GM21576 (cell line): ENCODE measurements around the gene SLC35F6.
"Not testable (repeated sequence)": the region's sequence is repeated elsewhere in the genome, so short reads cannot be mapped to it uniquely, and the experiment has no call there.

ENCODE experiments used
- ATAC-seq: cut with Tn5 transposase; IDR thresholded peaks from one replicate; pipeline ENCODE4 v1.9.1; 2021; ENCODE audit warnings: mild to moderate bottlenecking, moderate library complexity; ENCODE audit not compliant: unreplicated experiment

Gene SLC35F6

DNA sequence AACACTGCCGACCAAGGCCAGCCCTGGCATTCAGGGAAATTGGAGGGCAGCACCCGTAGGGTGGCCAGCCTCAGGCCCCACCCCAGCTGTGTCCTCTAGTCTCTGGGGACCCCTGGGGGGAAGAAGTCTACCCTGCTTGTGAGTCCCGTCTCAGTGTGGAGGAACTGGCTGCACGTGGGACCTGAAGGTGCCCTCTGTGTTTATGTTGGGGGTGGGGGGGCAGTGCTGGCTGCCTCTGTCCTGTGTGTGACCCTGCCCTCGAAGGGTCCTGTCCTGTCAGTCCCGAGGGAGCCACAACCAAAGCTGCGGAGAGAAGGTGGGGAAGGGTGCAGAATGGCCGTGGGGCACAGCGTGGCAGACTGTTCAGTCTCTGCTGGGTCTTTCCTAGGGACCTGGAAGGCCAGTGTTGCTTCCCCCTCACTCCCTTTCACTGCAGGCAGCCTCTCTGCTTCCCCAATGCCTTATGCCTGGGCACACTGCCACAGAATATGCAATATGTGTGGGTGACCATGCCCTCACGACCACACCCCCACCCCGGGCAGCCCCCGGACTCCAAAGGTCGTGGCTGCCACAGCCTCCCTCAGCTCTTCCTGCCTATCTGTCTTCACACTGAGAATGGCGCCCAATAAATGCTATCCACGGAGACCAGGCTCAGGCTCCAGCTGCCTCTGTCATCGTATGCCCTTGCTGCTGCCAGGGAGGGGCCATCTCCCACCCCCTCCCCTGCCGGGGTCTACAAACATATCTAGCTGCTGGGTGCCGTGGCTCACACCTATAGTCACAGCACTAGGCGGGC lies 33.3 kb upstream of the SLC35F6 start:
- no peak for ATAC-seq

DNA sequence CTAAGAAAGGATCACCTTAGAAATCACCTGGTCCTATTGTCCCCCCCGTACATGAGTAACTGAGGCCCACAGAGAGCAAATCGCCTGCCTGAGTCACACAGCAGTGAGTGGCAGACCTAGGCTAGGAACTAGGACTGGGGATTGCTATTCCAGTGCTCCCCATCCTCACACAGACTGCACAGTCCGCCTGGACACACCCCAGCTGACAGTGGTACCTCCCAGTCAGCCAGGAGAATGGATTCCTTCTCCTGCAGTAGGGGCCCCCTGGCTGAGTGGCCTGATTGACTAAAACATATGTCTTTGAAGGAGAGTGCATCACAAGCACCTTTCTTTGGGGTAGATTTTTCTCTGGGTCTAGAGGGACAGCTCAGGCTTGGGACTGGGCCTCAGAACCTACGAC lies 32.4 kb upstream of the SLC35F6 start:
- ATAC-seq = no peak

DNA sequence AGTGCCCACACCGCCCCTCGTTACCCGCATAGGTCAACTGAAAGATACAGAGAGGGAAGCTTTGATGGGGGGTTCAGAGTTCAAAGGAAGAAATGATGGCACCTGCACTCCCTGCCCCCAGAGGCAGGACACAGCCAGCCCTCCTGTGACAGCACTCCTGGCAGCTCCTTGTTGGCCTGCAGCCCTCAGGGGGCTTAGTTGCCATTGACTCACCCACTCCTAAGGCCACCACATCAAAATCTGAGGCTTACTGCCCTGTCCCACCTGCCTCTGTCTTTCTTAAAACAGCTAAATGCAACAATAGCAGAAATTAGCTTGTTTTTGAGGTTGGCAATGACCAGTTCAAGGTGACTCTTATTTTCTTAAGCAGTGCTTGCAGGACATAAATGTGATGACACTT lies 31.6 kb upstream of the SLC35F6 start:
- ATAC-seq = no peak

DNA sequence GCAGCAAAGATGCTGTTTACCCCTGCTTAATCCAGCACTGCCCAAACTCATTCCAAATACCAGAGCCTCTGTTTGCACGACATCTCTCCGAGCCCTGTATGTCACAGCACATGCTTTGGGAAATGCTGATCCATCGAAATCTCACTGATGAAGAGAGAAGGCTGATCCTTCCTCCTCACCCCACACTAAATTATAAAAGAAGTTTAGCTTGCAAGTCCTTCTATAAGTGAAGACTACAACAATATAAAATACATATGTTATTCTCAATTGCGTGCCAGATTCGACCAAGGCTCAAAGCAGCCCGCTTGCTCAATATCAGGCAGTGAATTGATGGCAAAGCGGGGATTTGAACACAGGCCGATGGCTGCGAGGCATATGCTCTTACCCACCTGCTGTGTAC lies 30.7 kb upstream of the SLC35F6 start:
- ATAC-seq = no peak

DNA sequence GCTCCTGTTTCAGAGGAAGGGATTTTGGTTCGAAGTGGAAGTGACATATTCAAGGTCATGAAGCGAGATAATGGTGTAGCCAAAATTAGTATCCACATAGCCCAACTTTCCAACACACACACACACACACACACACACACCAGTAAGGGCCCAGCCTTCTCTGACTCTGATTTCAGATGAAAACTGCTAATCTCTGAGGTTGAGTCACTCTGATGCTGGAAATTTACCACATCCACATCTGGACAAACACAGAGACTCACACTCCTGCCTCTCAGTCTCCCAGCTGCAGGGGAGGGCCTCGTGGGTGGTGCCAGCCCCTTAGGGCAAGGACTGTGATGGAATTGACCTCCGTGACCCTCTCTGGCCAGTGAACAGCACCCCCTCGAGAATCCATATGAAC lies 29.0 kb upstream of the SLC35F6 start:
- ATAC-seq = no peak

DNA sequence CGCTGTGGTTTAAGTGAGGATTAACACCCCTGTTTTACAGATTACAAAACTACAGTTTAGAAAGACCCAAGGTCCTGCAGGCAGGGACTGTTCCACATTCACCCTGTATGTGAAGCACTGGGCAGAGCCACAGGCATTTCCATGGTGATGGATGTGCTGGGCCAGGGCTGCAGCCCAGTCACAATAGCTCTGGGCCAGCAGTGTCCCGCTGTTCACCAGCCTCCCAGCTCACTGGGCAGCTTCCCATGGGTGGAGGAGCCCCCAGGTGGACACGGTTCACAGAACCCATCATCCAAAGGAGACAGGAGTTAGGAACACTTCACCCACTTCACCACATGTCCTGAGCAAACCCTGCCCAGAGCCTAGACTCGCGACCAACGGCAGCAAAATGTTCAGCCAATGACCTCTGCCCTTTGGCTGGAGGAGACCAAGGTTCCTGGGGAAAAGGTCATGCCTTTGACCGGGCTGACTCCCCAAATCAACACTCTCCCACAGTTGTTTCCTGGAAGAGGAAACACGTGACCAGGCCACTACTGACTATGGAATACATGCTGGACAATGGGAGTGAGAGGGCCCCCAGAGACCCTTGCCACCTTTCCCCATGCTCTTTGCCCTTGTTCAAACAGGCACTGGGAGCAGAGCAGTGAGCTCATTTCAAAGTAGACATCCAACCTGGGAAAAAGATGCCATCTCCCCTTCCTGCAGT lies 28.0 kb upstream of the SLC35F6 start:
- ATAC-seq = no peak

DNA sequence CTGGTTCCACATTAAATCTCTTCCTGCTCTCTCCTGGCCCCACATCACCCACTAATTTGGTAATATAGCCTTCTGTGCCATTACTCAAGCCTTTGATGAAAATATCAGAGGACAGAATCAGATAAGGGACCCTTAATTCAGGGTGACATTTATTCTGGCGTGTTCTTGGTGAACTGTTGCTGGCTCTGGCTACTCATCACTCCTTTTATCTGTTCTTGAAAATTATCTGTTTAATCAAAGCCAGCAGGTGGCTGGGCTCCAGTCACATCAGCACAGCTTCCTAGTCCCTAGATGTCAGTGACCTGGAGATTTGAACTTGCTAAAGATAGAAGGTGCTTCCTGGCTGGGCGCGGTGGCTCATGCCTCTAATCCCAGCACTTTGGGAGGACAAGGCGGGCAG lies 26.9 kb upstream of the SLC35F6 start:
- no peak for ATAC-seq

DNA sequence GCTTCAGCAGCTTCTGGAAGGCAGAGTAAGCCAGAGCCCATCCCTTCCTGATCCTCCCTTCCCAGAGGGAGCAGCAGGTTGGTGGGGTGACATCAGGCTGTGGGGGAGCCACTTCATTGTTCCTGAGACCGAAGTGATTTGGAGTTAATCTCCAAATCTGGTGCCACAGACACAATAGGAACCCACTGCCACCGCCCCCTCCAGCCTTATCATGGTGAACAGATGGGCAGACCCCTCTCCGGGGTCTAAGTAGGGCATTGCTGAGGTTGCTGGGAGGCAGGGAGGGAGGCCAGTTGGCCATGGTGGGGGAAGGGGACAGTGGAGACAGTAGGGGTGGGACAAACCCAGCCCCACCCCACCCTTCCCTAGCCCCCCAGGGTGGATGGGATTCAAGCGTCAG lies 25.6 kb upstream of the SLC35F6 start:
- no peak for ATAC-seq

DNA sequence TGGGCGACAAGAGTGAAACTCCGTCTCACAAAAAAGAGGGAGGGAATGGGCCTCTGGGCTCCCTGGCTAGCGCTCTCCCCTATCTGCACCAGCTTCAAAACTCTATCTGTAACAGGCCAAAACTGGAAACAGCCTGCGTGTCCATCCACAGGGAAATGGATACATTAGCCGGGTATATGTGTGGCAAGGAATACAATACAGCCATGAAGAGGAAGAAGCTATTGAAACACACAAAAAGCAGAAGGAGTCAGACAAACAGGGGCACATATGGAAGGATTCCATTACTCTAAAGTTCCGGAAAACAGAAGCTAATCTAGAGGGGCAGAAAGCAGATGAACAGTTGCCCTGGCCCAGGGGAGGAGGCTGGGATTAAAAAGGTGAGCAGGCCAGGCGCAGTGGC lies 24.6 kb upstream of the SLC35F6 start:
- ATAC-seq = no peak

DNA sequence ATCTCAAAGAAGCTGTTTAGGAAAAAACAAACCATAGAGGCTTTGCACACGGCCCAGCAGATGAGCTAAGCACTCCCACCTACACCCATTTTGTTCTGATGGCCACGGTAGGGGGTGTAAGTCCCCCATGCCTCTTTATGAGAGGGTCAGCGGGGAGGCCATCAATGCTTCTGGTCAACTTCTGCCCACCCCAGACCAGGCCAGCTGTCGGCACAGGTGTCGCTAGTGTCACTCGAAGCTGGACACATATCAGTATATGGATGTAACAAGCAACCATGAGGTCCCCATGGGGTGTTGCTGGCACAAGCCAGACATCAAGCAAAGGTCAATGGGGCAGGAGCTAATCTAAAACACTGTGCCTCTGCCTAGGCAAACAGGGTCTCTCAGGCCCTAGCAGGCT lies 23.7 kb upstream of the SLC35F6 start:
- no peak for ATAC-seq

DNA sequence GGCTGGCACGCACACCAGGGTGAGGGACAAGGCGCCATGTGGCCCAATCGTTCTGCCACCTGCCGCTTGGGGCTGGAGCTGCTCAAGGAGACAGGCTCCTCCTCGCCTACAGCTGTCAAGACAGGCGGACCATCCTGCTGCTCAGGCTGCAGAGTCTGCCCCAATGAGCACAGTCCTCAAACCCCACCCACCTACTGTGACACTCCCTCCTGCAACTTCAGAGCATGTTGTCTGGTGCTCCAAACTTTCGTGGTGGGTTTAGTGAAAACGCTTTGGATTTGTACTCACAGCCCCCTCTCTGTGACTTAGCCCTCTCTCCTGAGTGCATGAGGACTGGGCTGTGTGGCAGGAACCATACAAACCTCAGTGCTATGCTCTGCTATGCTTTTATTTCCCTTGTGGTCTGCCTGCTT lies 23.2 kb upstream of the SLC35F6 start:
- no peak for ATAC-seq

DNA sequence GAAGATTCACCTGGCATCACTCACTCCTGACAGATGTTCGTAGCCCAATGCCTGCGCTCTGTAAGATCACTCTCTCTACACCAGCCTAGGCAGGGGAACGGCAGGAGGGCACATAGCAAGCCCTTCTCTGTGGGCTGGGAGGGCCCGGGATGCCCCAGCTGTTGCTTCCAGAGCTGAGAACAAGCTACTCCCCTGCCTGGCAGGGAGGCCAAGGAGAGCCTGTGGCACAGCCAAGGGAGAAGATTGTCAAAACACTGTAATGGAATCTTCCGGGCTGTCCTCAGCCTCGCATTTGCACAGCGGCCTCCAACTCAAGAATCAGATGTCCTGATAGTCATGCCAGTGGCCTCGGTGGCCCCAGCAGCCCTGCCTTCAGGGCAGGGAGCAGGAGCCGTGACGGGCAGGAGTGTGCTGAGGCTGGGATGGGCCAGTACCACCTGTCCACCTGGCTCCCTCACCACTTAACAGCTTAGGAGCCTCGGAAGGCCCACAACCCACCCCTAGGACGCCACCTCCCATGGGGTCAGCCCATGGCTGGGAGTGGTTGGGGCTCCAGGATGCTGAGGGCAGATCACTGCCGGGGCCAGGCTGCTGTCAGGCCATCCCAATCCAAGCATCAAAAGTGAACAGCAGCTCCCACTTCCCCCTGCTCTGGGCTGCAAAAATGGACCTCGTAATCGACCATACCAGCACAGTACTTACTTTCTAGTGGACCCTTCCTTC lies 21.9 kb upstream of the SLC35F6 start:
- no peak for ATAC-seq

DNA sequence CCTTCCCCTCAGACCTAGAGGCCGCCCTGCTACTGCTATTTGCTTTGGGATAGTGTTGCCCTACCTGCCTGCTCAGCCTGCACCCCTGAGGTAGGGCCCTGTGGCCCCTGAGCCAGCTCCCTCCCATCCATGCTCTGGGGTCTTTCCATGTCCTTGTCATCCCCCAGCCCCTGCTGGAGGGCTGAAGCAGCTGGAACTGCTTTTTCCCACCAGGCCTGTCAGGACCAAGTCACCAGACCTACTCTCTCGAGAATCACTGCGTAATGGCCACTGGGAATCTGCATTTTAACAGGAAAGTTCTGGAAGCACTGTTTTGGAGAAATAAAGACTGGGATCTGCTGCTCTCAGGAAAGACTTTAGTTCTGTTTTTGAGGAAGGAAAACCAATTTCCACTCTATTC lies 20.2 kb upstream of the SLC35F6 start:
- ATAC-seq = no peak

DNA sequence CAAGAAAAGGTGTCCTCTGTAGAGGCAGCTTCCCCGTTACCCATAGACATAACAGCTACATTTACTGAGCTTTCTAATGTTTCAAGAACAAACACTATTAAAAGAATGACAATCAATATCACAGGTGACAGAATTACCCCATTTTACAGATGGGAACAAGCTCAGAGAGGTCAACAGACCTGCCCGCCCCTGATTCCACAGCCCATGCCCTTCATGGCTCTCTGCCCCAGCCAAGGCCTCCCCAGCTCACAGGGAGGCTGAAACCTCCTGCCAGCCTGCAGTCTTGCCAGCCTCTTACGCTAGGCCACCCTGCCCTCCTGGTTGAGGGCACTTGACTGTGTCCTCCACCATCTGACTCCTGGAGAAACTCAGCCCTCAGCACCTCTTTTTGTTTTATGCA lies 19.1 kb upstream of the SLC35F6 start:
- ATAC-seq = no peak

DNA sequence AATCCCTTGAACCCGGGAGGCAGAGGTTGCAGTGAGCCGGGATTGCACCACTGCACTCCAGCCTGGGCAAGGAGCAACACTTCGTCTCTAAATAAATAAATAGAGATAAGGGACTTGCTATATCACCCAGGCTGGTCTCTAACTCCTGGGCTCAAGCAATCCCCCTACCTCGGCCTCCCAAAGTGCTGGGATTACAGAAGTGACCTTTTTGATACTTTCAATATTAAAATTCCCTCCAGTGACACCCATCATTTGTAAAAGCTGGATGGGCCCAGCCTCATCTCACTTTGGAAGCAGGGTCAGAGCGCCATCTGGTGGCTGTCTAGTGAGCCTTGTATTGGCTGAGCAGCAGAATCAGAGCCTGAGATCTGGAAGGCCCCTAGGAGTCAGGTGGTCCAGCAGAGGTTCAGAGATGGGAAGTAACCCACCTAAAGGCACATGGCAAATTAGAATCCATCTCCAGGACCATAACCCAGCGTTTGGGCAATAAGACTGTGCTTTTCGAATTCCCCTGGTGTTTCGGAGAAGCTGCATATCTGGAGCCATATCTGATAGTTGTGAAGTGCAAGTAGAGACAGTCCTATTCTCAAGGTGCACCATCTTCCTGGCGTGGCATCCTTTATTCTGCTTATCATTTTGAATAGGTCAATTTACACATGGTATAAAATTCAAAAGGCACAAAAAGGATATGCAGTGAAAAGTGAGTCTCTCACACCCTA lies 18.3 kb upstream of the SLC35F6 start:
- ATAC-seq = peak; percentile 59

DNA sequence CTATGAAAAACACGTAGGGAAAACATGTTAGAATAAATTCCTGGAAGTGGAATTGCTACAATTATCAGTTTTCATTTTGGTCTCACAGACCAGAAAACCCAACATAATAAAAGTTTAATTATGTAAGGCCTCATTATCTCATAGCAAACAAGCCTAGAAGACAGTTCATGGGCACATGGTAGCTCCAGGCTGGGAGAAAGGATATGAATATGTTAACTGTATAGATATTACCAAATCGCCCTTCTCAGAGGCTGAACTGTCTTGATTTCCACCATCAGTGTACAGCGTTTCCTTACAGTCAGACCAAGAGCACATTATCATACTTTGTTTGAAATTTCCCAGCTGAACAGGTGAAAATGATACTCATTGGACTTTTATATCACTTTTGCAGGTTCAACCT lies 17.1 kb upstream of the SLC35F6 start:
- ATAC-seq = no peak

DNA sequence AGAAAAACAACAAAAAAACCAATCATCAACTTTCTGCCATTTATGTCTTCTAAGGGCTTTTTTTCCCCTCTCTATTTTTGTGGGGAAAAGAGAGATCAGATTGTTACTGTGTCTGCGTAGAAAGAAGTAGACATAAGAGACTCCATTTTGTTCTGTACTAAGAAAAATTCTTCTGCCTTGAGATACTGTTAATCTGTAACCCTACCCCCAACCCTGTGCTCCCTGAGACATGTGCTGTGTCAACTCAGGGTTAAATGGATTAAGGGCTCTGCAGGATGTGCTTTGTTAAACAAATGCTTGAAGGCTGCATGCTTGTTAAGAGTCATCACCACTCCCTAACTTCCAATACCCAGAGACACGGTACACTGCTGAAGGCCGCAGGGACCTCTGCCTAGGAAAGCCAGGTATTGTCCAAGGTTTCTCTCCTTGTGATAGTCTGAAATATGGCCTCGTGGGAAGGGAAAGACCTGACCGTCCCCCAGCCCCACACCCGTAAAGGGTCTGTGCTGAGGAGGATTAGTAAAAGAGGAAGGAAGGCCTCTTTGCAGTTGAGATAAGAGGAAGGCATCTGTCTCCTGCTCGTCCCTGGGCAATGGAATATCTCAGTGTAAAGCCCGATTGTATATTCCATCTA lies 14.2 kb upstream of the SLC35F6 start:
- not testable (repeated sequence) for ATAC-seq

DNA sequence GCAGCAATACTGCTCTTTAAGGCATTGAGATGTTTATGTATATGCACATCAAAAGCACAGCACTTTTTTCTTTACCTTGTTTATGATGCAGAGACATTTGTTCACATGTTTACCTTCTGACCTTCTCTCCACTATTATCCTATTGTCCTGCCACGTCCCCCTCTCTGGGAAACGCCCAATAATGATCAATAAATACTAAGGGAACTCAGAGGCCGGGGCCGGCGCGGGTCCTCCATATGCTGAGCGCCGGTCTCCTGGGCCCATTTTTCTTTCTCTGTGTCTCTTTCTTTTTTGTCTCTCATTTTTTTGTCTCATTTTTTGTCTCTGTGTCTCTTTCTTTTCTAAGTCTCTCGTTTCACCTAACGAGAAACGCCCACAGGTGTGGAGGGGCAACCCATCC lies 13.6 kb upstream of the SLC35F6 start:
- ATAC-seq = not testable (repeated sequence)

DNA sequence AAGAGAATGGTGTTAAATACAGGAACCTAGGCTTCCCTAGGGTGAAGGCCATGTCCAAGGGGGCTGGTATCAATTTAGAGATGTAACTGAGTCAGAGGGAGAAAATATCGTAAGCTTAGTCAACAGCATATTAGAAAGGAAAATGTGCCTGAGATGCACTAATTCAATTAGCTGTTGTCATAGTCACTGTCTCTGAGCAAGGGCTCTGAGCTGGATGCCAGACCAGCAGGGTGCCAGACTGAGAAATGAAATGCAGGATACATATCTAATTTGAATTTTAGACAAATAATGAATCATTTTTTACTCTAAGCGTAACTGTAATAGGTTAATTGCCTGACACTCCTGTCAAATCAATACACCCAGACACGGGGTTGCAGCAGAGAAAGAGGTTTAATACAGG lies 11.4 kb upstream of the SLC35F6 start:
- no peak for ATAC-seq

DNA sequence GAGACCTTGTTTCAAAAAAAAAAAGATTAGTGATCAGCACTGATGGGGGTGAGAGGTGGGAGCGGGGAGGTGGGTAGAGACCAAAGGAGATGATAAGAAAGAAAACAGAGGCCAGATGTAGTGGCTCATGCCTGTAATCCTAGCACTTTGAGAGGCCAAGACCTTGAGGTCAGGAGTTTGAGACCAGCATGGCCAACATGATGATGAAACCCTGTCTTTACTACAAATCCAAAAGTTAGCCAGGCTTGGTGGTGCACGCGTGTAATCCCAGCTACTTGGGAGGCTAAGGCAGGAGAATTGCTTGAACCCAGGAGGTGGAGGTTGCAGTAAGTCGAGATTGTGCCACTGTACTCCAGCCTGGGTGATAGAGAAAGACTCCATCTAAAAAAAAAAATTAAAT lies 9.5 kb upstream of the SLC35F6 start:
- ATAC-seq = no peak
